HCT116 (cell line): ENCODE data around the gene GRAMD2A.

ENCODE experiments used
- CEBPB ChIP-seq: IDR thresholded peaks from 2 replicates; pipeline ENCODE4 v1.6.1; 2012; ENCODE audit warnings: low read depth
- CTCF ChIP-seq, 3 experiments: fragments of 200-600 bp in 1 of 3; sonication (generic) in 1 of 3; IDR thresholded peaks in 2 of 3; conservative IDR thresholded peaks in 1 of 3; 2 replicates each; pipeline ENCODE4 v1.5.1; 2012 to 2017; ENCODE audit warnings: low read depth in 2 of 3, low read length in 2 of 3, antibody characterized with exemption in 1 of 3, borderline replicate concordance in 1 of 3, control low read depth in 1 of 3, mild to moderate bottlenecking in 1 of 3, mixed read lengths in 1 of 3, mixed run types in 1 of 3, moderate library complexity in 1 of 3; ENCODE audit not compliant: insufficient read depth in 1 of 3
- EZH2 ChIP-seq: fragments of 200-600 bp; sonication (generic); IDR thresholded peaks from 2 replicates; pipeline ENCODE4 v1.6.1; 2017; ENCODE audit warnings: antibody characterized with exemption, mixed run types
- JUND ChIP-seq: IDR thresholded peaks from 2 replicates; pipeline ENCODE4 v1.6.1; 2012
- MAX ChIP-seq: IDR thresholded peaks from 2 replicates; pipeline ENCODE4 v1.6.1; 2012
- POLR2A ChIP-seq: IDR thresholded peaks from 2 replicates; pipeline ENCODE4 v1.7.0; 2011; ENCODE audit warnings: borderline replicate concordance; ENCODE audit not compliant: insufficient read depth, insufficient read length; ENCODE audit errors: extremely low read depth
- POLR2AphosphoS5 ChIP-seq: IDR thresholded peaks from 2 replicates; pipeline ENCODE4 v1.6.1; 2011; ENCODE audit warnings: mild to moderate bottlenecking, low read depth, low read length, moderate library complexity
- RAD21 ChIP-seq: IDR thresholded peaks from 2 replicates; pipeline ENCODE4 v1.6.1; 2012; ENCODE audit warnings: low read depth, mild to moderate bottlenecking
- SRF ChIP-seq: IDR thresholded peaks from 2 replicates; pipeline ENCODE4 v1.6.1; 2012; ENCODE audit warnings: low read depth

- TF ChIP-seq CTCF (IDR thresholded peaks at IDR 0.05 in 2 of 3, conservative IDR thresholded peaks at IDR 0.05 in 1 of 3; ENCODE audit: borderline replicate concordance in 1 of 3, insufficient read depth in 1 of 3, low read depth in 2 of 3, low read length in 2 of 3): no peak
- TF ChIP-seq POLR2A: no peak
- no peak for TF ChIP-seq POLR2AphosphoS5
- no peak for TF ChIP-seq MAX
- TF ChIP-seq CEBPB: no peak
- TF ChIP-seq RAD21: no peak
- TF ChIP-seq EZH2: no peak
- no peak for TF ChIP-seq JUND
- no peak for TF ChIP-seq SRF
Observed at GRCh38 chr15:72216079-72216478, 18.5 kb upstream of the GRAMD2A start.
